Endodermal cell (in vitro differentiated cells): ENCODE measurements around the gene ZNF532. TPM values are rescaled to one million over a fixed set of nuclear protein-coding genes. Genes with fewer than 3 reads are reported as not detected.
A peak's percentile ranks its signal among the peaks of the same experiment; 100 is the strongest.

Source experiments
- DNase-seq: peaks from one replicate; pipeline ENCODE4 v3.0.0-alpha.2; 2017
- H3K27ac ChIP-seq: 2 replicates; pipeline ENCODE4 v1.5.1; 2013; ENCODE audit warnings: mild to moderate bottlenecking, low read depth, low read length, moderate library complexity
- H3K27me3 ChIP-seq: 2 replicates; pipeline ENCODE4 v1.6.1; 2013; ENCODE audit warnings: mild to moderate bottlenecking, low read length, moderate library complexity; ENCODE audit not compliant: insufficient read depth, control insufficient read depth, poor library complexity, severe bottlenecking
- H3K36me3 ChIP-seq: 2 replicates; pipeline ENCODE4 v1.7.0; 2013; ENCODE audit warnings: mild to moderate bottlenecking, low read length, moderate library complexity; ENCODE audit not compliant: control insufficient read depth, insufficient read depth
- H3K4me1 ChIP-seq: one replicate; pipeline ENCODE4 v1.7.0; 2013; ENCODE audit warnings: low read length; ENCODE audit not compliant: control insufficient read depth, insufficient read depth
- H3K4me3 ChIP-seq: 2 replicates; pipeline ENCODE4 v1.5.1; 2013; ENCODE audit warnings: mild to moderate bottlenecking, low read length, moderate library complexity
- H3K9ac ChIP-seq: 2 replicates; pipeline ENCODE4 v1.6.1; 2013; ENCODE audit warnings: mild to moderate bottlenecking, low read length, moderate library complexity; ENCODE audit not compliant: poor library complexity, severe bottlenecking; ENCODE audit errors: extremely low read depth
- H3K9me3 ChIP-seq: 2 replicates; pipeline ENCODE4 v1.6.1; 2013; ENCODE audit warnings: mild to moderate bottlenecking, low read length, moderate library complexity; ENCODE audit not compliant: control insufficient read depth
- H3K27ac Mint-ChIP-seq: 2 replicates; pipeline ENCODE4 v1.8.0; 2020; ENCODE audit warnings: mixed read lengths
- H3K27me3 Mint-ChIP-seq: 2 replicates; pipeline ENCODE4 v1.8.0; 2021; ENCODE audit warnings: mild to moderate bottlenecking, mixed read lengths; ENCODE audit not compliant: insufficient read depth
- H3K36me3 Mint-ChIP-seq: 2 replicates; pipeline ENCODE4 v1.8.0; 2020; ENCODE audit warnings: low read depth, mixed read lengths
- H3K4me1 Mint-ChIP-seq: 2 replicates; pipeline ENCODE4 v1.8.0; 2020; ENCODE audit warnings: mixed read lengths
- H3K4me3 Mint-ChIP-seq: 2 replicates; pipeline ENCODE4 v1.8.0; 2020; ENCODE audit warnings: mild to moderate bottlenecking, moderate library complexity, mixed read lengths
- H3K9me3 Mint-ChIP-seq: 2 replicates; pipeline ENCODE4 v1.8.0; 2020; ENCODE audit warnings: mild to moderate bottlenecking, mixed read lengths
- WGBS, 2 experiments: methylation state at CpG; one replicate each; pipeline versions ENCODE4 v1.1.5 to v1.1.7; 2013; ENCODE audit warnings: missing lambda C conversion rate in 2 of 2, mixed read lengths in 1 of 2; ENCODE audit not compliant: insufficient coverage in 1 of 2, insufficient read length in 1 of 2; 5-methylcytosine and 5-hydroxymethylcytosine counted together
- total RNA-seq, 2 donors: library from RNA; stranded (reverse); fragmentation: NEBNext Ultra II Directional in 1 of 2; extraction: Animal tissue kit (Norgen Biotek cat#: 25700) in 1 of 2; gene quantifications; 2 replicates in 1 of 2; 3 replicates in 1 of 2; pipeline ENCODE4 v1.2.1, GENCODE V29; 2021
- TF ChIP-seq, protein P1 (sequence below): fragments of 200-600 bp; sonication (generic); conservative IDR thresholded peaks from 2 replicates; pipeline ENCODE4 v1.5.0; 2021; ENCODE audit warnings: antibody characterized with exemption, mild to moderate bottlenecking

The ZNF532 gene
- total RNA-seq, 2 donors from 2014 or later = 138 to 207 TPM

DNA sequence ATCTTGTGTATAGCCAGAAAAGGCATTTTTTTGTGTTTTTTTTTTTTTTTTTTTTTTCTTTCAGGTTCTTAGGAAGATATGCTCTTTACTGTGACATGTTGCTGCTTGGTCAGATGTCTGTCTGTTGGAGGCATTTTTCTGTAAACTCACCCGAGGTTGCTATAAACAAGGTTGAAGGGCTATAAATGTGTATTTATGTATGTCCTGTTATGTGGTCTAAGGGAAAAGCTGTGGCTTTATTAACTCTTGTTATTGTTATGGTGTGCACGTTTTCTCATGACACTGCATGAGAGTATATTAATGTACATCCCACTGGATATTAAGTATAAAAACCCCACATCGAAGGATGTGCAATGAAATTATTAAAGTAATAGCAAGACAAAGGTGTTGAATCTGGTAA, 102.0 kb downstream of the ZNF532 start:
- Histone ChIP-seq H3K9me3 (no peaks in the 10 kb centered on the region), H3K4me3 (no peak overlapping the region), H3K27me3 (no peaks in the 10 kb centered on the region), H3K27ac (no peak overlapping the region), H3K36me3 (peaks cover 82% of the 10 kb centered on the region), H3K4me1 (peaks cover 9% of the 10 kb centered on the region), H3K9ac (no peak overlapping the region)
- WGBS, 2 experiments = 92 to 98% methylated on average over 1 to 3 of the region's 3 CpGs
- DNase-seq = no peak
- H3K27me3 Mint-ChIP-seq = no peaks in the 10 kb centered on the region
- no peak overlapping the region for H3K27ac Mint-ChIP-seq
- no peaks in the 10 kb centered on the region for H3K9me3 Mint-ChIP-seq
- peaks cover 11% of the 10 kb centered on the region for H3K4me1 Mint-ChIP-seq
- H3K4me3 Mint-ChIP-seq = no peak overlapping the region
- peaks cover 68% of the 10 kb centered on the region for H3K36me3 Mint-ChIP-seq
- TF ChIP-seq, protein P1, sequence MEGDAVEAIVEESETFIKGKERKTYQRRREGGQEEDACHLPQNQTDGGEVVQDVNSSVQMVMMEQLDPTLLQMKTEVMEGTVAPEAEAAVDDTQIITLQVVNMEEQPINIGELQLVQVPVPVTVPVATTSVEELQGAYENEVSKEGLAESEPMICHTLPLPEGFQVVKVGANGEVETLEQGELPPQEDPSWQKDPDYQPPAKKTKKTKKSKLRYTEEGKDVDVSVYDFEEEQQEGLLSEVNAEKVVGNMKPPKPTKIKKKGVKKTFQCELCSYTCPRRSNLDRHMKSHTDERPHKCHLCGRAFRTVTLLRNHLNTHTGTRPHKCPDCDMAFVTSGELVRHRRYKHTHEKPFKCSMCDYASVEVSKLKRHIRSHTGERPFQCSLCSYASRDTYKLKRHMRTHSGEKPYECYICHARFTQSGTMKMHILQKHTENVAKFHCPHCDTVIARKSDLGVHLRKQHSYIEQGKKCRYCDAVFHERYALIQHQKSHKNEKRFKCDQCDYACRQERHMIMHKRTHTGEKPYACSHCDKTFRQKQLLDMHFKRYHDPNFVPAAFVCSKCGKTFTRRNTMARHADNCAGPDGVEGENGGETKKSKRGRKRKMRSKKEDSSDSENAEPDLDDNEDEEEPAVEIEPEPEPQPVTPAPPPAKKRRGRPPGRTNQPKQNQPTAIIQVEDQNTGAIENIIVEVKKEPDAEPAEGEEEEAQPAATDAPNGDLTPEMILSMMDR = no peak

DNA sequence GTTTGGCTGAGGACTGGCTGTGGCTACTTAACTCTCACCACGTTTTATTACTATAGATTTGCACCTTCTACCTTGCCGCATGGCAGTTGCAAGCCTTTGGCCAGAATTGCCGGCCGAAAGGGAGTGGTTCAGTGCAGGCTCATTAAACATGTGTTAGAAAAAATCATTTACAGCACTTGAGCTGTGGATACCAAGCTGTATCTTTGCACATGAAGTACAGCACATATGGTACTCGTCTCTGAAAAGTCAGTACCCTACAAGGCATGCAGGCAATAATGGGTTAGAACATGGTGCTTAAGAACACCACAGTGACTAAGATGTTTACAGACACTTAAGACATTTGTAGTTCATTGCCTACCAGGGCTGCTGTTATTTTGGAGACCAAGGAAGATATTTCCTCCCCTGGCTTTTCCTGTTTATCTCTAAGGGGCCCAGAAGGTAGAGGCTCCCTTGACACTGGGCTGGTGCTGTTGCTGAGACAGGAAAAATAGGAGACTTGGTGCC, 103.1 kb downstream of the ZNF532 start:
- 96 to 97% methylated on average over 5 of the region's 5 CpGs for WGBS, 2 experiments
- H3K4me3 ChIP-seq = no peak overlapping the region
- no peaks in the 10 kb centered on the region for H3K9me3 Mint-ChIP-seq
- H3K4me1 Mint-ChIP-seq = peaks cover 11% of the 10 kb centered on the region
- no peak overlapping the region for H3K9ac ChIP-seq
- H3K4me1 ChIP-seq = peaks cover 9% of the 10 kb centered on the region
- H3K9me3 ChIP-seq = no peaks in the 10 kb centered on the region
- no peaks in the 10 kb centered on the region for H3K27me3 Mint-ChIP-seq
- peaks cover 68% of the 10 kb centered on the region for H3K36me3 Mint-ChIP-seq
- H3K27me3 ChIP-seq = no peaks in the 10 kb centered on the region
- no peak overlapping the region for H3K4me3 Mint-ChIP-seq
- peak overlapping the region; percentile 41 for H3K27ac Mint-ChIP-seq
- TF ChIP-seq, protein P1 = no peak
- peaks cover 84% of the 10 kb centered on the region for H3K36me3 ChIP-seq
- peak overlapping the region; percentile 36 for H3K27ac ChIP-seq
- no peak for DNase-seq

DNA sequence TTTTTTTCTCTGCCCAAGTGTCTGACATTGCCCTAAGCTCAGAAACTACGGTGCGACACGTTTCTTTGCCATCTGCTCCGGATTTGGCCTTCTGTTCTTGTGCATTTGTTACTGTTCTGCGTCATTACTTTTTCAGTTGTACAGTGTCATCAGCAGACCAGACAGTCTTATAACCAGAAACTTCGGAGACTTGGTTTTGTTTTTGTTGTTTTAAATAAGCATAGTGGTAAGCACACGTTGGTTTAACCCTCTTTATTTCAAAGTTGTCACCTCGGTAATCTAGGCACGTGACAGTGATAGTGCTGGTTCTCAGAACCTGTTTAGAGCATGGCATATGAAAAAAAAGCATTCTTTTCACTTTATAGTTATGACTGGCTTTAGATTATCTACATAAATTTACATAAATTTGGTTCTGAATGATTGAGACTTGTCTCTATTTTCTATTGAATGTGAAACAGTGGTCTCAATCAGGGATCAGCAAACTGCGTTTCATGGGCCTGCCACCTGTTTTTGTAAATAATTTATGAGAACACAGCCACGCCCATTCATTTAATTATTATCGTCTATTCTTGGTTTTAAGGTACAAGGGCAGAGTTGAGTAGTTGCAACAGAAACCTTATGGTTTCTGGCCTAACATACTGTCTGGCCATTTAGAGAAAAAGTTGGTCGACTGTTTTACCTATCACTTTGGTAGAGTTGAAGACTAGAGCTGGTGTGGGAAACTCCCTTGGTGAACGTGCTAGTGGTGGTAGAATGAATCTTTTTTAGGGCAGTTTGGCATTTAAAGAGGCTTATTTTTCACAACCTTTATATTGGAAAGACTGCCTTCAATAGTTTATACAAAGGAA, 106.5 kb downstream of the ZNF532 start:
- H3K36me3 ChIP-seq = peaks cover 98% of the 10 kb centered on the region
- TF ChIP-seq, protein P1 = no peak
- Mint-ChIP-seq H3K27me3 (no peaks in the 10 kb centered on the region), H3K9me3 (no peaks in the 10 kb centered on the region), H3K4me1 (peaks cover 6% of the 10 kb centered on the region), H3K4me3 (no peak overlapping the region), H3K36me3 (peaks cover 73% of the 10 kb centered on the region), H3K27ac (no peak overlapping the region)
- WGBS, 2 experiments = 92 to 97% methylated on average over 11 to 14 of the region's 14 CpGs
- no peaks in the 10 kb centered on the region for H3K27me3 ChIP-seq
- no peaks in the 10 kb centered on the region for H3K4me1 ChIP-seq
- DNase-seq = peak; percentile 8
- H3K4me3 ChIP-seq = no peak overlapping the region
- H3K9me3 ChIP-seq = no peaks in the 10 kb centered on the region
- no peak overlapping the region for H3K9ac ChIP-seq
- H3K27ac ChIP-seq = no peak overlapping the region
